Measurements from ENCODE around the gene ANKDD1B.
"Not testable (repeated sequence)": the region's sequence is repeated elsewhere in the genome, so short reads cannot be mapped to it uniquely, and the experiment has no call there.

The ANKDD1B gene

DNA sequence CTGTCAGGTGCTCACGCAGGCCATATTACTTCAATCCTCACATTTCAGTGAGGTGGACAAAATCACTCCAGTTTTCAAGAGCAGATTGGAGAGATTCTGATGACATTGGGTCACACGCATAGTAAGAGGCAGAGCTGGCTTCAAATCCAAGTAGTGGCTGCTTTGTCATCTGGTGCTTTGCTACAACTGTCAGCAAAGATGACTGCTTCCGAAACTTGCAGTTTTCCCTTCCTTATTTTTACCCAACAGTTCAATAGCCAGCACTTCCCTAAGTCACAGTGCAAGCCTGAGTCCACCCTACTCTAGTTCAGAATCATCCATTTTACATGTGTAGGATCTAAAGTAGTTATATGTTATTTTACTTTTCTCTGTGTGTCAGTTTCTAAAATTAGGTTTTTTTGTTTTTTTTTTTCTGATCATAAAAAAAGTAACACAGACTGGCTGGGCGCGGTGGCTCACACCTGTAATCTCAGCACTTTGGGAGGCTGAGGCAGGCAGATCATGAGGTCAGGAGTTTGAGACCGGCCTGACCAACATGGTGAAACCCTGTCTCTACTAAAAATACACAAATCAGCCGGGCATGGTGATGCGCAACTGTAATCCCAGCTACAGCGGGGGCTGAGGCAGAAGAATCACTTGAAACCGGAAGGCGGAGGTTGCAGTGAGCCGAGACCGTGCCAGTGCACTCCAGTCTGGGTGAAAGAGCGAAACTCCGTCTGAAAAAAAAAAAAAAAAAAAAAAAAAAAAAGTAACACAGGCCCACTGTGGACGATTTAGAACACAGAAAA is 49.6 kb downstream of the ANKDD1B start:
- DNase-seq (ENCODE audit: low read depth in 2 of 2) = no peak

DNA sequence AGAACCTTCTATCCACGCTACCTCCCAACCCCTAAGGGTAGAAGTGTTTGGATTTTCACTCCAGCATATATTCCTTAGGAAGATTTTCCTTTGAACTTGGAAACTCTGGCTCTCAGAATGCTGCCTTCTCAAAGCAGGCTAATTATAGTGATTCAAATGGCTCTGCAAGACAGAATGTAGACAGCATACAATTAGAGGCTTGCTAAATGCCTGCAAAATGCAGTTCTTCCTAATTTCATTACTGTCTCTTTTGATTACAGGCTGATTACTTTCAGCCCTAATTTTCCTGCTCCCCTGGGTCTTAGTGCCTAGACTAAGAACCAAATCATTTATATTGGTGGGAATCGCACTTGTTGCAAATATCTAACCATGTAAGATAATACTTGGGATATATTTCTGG is 50.8 kb downstream of the ANKDD1B start:
- DNase-seq (ENCODE audit: low read depth in 2 of 2) = no peak

DNA sequence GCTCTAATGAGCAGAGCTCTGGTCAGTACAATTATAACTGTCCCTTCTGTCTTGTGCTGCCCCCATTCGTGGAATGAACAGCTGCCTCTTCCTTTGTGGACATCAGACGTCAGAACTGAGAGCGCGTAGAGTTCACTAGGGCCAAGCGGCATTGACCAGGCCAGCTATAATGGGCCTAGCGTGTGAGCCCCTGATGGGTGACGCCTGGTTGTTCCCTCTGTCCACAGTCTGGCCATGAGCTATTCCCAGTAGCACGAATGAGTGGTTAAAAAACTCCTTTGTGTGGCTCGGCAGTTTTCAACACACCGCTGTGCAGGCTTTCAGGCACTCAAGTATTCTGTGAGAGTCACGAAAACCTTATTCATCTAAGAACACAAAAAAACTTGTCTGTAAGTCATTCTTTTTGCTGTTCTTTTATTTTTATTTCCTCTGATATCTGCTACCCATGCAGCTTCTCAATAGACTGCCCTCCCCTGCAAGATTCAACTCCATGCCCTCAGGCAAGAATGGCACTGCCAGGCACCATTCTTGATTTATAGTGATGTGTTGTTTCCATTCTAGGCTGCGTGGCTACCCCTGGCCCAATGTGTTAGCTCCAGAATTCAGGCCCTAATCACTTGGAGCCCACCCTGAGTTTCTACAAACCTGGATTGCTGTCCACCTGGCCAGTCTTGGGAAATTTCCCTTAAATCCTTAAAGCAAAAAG is 52.5 kb downstream of the ANKDD1B start:
- DNase-seq (ENCODE audit: low read depth in 2 of 2) = no peak

DNA sequence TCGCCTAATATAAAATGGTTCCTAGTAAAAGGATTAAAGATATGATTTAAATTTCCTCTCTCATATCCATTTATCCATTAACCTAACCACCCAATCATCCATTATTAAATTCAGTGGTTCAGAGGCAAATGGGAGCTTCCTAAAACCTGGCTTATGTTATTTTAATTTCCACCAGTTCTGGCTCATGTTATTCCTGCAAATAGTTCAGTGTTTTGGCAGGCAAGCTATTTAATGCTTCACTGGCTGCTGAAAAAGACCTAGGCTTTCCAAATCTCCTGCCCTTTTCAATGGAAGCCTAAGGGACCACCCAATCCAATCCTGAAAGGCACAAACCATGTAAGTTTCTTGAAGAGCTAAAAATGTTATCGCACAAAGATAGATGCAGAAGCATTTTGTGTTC is 53.7 kb downstream of the ANKDD1B start:
- DNase-seq (ENCODE audit: low read depth in 2 of 2) = no peak

DNA sequence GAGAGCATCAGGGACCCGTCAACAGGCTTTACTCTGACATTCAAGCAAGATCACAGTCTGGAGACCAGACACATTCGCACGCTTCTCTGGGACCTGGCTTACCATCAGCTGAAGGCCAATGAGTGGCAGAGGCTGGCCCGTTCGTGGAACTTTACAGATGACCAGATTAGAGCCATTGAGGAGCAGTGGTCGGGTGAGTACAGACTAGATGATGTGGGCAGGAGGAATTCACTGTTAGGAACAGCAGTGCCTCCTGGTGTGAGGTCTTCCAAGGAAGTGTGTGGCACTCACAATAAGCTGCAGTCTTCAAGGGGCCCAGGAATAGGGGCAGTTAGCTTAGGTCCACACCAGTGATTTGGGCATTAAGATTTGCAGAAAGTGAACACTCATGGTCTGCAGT is 55.5 kb downstream of the ANKDD1B start:
- DNase-seq (ENCODE audit: low read depth in 2 of 2) = no peak

DNA sequence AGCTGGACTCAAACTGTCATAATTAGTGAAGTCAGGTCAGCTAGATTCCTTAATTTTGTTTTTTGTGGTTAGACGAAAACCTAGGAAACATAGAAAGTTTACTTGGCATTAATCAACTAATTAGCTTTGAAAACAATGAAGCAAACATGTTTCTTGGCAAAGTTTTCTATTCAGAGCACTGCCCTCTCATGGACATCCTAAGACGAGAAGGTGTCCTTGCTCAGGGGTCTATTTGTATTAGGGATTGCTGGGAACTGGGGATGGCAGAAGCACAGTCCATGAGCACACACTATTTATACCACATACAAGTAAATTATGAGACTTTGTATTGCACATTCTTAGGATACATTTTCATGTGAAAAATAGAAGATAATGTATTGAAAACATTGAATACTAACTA is 56.3 kb downstream of the ANKDD1B start:
- DNase-seq (ENCODE audit: low read depth in 2 of 2) = no peak

DNA sequence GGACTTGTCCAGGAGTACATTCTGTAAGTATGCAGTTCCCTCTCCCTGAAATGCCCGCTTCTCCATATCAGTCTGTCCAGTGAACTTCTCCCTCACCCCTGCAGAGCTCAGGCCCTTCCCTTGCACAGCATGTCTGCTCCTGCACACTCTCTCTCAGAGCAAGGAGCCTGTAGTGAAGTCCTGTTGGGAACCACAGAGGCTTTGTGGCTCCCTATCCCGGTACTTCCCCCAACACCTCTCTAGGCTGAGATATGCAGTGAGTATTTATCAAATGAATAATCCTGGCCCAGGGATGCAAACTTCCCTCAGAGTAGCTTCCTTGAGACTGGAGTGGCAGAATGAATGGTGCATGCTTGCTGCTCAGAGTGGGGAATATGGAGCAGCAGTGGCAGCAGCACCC is 57.2 kb downstream of the ANKDD1B start:
- no peak for DNase-seq (ENCODE audit: low read depth in 2 of 2)

DNA sequence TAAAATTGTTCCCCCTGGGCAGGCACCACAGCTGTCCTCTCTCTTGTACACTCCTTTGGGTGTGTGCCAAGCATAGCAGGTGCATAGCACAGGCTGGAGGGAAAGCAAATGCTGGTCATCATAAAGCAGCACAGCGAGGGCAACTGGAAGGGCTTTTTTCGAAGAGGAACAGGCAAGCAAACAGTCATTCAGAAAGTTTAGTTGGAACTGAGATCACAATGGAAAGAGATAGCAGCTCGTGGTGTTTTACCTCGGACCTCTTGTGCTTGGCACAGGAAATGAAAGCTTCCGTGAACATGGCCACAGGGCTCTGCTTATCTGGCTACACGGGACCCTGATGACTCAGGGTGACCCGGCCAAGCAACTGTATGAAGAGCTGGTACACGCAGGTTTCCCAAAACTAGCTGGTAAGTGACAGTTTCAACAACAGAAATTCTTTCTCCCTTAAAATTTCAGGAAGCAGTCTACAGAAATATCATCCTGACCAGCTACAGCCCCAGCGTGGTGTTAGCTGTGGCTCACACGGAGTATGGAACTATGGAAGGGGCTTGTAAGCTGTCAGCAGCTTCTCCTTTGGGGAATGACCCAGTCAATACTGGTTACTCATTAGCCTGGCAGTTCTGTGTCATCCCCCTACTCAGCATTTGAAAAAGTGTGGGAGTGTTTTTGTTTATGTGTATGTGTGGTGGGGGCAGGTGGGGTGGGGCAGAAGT is 57.9 kb downstream of the ANKDD1B start:
- DNase-seq (ENCODE audit: low read depth in 2 of 2) = peak; percentile 8 to 18

DNA sequence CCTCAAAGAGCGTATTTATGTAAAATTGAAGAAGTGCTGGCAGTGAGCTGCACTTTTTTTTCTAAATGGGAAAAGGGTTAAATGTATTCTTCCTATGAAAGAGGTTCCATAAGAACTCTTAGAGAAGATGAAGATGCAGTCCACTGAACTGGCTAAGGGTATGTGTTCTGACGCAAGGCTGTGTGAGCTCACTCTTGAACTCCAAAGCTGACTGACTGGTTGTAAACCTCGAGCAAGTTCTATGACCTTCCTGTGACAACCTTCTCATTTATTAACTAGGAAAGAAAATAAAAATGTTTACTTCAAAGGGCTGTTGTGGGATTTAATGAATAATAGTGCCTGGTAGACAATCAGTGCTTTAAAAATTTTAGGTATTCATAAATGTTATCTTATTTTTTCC is 59.3 kb downstream of the ANKDD1B start:
- no peak for DNase-seq (ENCODE audit: low read depth in 2 of 2)

DNA sequence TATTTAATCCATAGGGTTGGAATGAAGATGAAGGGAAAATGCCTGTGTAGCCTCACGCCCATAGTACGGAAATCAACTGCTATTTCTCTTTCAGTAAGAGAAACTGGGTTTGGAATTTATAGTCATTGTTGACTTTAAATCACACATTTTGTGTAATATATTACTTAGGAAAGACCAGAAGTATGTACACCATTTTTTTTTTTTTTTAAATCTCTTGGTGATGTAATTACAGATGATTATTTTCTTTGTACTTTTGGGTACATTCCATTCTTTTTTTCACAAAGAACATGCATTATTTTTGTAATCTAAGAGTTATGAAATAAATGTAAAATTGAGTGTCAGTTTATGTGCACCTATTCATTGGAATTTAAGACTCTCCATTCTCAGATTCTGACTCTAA is 60.3 kb downstream of the ANKDD1B start:
- no peak for DNase-seq (ENCODE audit: low read depth in 2 of 2)

DNA sequence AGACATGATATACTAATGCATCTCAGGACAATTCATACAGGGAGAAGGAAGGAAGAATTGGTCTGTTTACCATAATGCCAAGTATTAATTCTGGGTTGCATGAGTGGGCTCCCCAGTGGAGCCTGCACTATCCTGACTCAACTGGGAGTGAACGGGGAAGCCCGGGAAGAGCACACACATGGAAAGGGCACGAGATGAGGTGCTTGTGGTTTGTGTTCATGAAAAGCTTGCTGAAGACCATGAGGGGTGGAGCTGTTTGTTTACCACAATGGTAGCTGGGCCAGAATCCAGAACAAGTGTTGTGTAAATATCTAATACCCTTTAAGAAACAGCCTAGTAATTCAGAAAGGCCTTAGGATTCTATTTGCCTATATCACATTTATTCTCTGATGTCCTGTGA is 61.4 kb downstream of the ANKDD1B start:
- no peak for DNase-seq (ENCODE audit: low read depth in 2 of 2)

DNA sequence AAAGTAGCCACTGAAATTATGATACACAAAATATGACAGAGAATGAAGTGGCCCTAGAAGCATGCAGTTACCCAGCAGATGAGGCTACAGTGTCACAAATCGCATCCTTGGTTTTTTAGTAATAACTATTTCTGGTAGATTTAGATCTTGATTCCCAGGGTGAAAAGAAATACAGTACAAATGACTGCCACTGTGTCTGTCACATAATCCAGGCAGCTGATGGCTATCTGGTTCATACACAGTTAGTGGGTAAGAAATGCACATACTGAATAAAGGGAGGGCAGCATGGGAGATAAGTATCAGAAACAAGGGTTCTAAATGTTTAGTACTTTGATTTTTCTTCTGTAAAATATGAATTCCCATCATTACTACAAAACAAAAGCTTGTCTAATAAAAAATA is 64.5 kb downstream of the ANKDD1B start:
- no peak for DNase-seq (ENCODE audit: low read depth in 2 of 2)

DNA sequence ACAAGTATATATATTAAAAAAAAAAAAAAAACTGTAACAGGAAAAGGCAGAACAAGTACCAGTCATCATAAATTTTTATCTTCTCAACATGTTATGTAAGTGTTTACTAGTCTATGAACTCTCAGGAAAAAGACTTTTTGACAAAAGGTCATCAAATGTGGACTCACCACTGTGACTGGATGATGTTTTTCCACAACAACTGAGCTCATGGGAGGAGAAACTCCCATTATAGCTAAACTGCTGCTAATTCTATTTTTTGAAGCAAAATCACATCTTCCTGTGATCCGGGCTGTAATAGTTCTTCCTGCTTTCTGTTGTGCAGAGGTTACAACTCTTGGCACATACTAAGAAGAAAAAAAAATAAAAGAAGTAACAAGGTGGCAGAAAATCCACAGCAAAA is 66.4 kb downstream of the ANKDD1B start:
- no peak for DNase-seq (ENCODE audit: low read depth in 2 of 2)

DNA sequence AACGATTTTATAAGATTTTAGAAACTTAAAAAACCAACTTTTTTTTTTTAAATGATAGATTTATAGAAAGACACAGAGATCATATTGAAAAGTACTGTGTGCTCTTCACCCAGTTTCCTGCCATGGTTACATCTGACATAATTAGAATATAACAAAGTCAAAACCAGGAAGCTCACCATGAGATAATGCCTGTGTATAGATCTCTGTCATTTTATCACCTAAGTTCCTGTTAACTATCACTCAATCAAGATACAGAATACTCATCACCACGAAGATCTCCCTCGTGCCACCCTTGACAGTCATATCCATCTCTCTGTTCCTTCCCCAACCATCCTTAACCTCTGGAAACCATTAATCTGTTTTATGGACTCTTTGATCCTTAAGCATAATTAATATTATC is 66.9 kb downstream of the ANKDD1B start:
- no peak for DNase-seq (ENCODE audit: low read depth in 2 of 2)

DNA sequence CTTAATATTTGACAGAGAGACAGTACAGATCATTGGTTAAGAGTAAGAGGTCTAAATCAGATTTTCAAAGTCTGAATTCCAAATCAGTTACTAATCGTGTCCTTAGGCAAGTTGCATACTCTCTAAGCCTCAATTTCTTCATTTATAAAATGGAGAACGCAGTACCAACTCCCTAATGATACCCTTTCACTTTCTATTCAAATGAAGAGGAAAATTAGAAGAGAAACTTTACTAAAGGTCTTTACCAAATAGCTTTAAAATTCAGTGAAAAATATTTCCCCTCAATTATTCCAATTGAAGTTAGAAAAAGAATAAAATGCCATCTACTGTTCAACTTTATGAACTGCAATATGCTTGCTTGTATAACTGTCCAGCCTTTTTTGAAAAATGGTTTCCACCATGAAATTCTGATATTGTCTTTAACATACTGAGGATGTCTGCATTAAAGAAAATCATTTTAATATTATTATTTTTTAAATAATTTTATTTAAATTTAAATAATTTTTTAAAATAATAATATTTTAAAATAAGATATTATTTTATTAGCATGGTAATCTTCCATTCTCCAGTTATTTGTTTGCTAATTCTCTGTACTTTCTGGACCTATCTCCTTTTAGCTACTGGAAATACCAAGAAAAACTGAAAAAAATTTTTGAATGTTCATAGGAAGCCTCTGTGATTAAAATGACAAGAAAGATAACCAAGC is 70.0 kb downstream of the ANKDD1B start:
- DNase-seq (ENCODE audit: low read depth in 2 of 2) = no peak

DNA sequence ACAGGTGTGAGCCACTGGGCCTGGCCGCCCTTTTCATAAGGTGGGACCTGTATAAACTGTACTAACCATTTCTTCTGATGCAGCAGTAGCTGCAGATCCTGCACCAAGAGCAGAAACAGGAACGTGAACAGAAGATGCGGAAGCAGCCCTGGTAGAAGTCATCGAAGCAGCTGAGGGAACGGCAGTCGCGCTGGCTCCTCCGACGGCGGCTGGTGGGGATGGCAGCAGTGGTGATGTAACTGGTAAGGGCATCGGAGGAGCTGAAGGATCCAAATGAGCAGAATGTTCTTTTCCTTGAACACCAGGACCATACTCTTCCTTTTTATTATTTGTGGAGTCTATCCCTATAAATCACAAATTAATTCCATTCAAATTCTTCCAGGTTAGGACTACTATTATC is 73.9 kb downstream of the ANKDD1B start:
- DNase-seq (ENCODE audit: low read depth in 2 of 2) = no peak

DNA sequence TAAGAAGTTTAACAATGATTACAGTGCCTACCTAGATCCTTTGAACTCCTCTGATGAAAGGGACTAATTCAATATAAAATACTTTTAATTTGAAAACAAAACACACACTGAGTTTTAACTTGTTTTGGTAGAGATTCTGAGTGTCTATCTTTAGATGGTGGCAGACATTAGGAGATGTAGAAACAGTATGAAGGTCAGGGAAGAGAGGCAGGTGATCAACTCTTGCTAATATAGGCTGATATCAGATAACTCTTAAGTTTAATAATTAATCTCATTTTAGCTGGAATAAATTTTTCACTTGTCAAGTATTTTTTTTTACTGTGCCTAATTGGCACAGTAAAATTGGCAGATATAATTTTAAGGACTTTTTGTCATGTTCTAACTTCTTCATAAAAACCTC is 75.2 kb downstream of the ANKDD1B start:
- DNase-seq (ENCODE audit: low read depth in 2 of 2) = no peak

DNA sequence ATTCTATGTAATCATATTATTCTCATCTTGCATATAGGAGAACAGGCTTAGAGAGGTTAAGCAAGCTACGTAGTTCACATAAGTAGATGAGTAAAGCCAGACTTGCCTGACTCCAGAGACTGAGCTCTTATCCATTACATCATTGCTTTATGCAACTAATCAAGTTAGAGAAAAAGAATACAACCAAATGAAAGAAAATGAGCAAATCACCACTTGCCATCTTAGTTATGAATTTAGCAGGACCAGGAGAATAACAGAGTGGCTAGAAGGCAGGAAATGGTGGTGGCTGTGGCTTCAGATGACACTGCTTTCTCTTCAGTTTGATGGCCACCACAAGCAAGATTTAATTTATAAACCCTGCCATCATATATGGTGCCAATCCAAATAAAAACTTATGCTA is 79.4 kb downstream of the ANKDD1B start:
- no peak for DNase-seq (ENCODE audit: low read depth in 2 of 2)

DNA sequence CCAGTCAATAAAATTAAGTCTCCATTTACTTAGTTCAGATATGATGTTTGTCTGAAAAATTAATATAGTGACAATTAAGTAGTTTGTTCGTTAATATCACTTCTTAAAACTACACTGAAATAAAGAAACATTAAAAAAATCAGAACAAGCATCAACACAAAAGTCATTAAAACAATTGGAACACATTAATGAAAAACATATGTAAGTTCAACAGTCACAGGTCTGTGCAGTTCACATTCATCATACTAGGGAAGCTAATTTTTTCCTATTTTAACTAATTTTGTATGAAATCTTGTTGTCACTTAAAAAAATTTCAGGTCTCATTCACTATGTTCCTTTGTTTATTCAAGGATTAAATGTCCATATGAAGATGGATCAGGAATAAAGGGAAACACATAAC is 83.5 kb downstream of the ANKDD1B start:
- DNase-seq (ENCODE audit: low read depth in 2 of 2) = no peak

DNA sequence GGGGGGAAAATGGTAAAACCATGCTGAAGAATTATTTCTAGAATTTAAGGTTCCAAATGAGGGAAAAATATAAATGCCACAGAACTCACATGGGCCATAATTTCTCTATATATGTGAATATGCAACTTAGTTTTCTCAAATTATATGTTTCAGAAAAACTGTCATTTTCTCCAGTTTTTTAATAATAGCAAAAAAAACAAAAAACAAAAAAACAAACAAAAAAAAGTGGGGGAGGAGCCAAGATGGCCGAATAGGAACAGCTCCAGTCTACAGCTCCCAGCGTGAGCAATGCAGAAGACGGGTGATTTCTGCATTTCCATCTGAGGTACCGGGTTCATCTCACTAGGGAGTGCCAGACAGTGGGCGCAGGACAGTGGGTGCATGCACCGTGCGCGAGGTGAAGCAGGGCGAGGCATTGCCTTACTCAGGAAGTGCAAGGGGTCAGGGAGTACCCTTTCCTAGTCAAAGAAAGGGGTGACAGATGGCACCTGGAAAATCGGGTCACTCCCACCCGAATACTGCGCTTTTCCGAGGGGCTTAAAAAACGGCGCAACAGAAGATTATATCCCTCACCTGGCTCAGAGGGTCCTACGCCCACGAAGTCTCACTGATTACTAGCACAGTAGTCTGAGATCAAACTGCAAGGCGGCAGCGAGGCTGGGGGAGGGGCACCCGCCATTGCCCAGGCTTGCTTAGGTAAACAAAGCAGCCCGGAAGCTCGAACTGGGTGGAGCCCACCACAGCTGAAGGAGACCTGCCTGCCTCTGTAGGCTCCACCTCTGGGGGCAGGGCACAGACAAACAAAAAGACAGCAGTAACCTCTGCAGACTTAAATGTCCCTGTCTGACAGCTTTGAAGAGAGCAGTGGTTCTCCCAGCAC is 84.5 kb downstream of the ANKDD1B start:
- DNase-seq (ENCODE audit: low read depth in 2 of 2) = not testable (repeated sequence)

DNA sequence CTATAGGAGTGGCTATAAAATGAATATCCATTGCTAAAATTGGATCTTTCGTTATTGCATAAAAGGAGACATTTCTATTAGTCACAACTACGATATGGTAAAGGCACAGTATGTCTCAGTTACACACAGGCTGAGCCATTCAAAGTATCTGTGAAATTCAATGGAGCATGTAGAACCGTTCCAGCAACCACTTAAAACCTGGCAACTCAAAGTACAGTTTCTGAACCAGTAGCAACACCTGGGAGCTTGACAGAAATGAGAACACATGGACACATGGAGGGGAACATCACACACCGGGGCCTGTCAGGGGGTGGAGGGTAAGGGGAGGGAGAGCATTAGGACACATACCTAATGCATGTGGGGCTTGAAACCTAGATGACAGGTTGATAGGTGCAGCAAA is 90.6 kb downstream of the ANKDD1B start:
- DNase-seq (ENCODE audit: low read depth in 2 of 2) = no peak
